Globus pallidus (tissue), 1 donor: ENCODE measurements around the gene MREG.

Experiments
- DNase-seq: peaks from one replicate; pipeline ENCODE4 v3.0.0-alpha.2; 2015; ENCODE audit warnings: low spot score

MREG gene

DNA sequence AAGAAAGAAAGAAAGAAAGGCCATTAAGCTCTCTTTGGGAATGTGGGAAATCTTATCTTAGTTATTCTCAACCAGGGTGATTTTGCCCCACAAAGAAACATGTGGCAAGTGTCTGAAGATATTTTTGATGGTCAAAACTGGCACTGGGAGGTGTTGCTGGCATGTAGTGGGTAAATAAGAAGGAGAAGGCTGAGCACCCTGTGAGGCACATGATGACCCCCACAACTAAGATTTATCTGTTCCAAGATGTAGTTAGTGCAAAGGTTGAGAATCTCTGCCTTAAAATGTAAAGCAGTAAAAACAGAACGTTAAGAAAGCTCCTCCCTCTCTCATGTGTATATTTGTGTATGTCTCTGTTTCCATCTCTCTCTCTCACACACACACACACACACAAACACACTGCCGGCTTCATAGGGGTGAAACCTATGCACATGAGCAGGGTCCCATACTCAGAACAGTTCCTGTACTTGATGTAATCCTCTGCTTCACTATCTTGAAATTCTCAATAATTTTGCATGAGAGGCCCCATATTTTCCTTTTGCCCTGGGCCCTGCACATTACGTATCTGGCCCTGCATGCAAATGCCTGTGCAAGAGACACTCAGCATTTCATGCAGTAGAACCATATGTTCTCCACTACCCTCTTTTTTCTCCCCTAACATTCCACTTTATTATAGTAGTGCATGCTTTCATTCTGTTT lies 94.3 kb downstream of the MREG start:
- no peak for DNase-seq

DNA sequence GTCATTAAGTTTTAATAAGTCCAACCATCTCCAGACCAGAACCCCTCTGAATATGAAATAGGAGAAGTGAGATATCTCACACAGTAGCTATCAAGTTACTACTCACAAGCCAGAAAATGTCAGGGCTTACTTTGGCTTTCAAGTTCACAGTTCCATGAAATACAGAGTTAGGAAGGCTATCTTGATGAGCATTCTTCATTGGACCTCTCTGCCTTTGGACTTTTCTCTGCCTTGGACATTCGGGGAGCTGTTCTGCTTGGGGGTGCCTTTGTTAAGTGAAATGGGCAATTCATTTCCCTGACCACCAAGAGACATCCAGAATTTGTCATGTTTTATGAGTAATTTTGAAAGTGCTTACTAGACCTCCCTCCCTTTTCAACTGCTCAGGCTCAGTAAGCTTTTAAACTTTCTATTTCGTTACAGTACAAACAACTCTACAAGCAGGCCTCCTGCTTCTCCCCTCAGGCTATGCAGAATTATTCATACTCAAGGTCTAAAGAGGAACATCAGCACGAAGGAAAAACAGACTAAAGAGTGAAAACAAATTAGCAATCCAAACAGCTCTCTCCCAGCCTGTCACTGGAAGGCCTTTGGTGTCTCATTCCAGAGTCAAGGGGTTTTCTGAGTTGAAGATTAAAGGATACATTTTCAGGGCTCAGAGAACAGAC lies 95.3 kb downstream of the MREG start:
- no peak for DNase-seq

DNA sequence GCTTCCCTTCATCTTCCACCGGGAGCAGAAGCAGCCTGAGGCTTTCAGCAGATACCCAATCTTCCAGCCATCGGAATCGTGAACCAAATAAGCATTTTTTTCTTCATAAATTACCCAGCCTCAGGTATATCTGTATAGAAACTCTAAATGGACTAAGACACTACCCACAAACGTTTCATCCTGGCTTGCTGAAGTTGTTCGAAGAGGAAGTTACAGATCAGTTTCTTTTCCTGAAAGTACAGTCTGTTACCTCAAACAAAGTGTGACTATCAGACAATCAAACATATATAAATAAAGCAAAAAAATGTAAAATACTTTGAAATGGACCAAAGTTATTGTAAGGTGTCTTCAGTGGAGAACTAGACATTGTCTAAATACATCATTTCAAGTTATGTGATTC lies 97.9 kb downstream of the MREG start:
- no peak for DNase-seq

DNA sequence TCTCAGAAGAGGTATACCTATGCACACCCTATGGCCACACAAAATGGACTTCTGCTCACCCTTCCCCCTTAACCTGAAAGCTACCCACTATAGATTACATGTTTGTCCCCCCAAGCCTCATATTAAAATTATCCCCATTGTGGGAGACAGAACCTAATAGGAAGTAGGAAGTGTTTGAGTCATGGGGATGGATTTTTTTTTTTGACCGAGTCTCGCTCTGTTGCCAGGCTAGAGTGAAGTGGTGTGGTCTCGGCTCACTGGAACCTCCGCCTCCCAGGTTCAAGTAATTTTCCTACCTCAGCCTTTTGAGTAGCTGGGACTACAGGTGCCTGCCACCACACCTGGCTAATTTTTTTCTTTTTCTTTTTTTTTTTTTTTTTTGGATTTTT lies 98.6 kb downstream of the MREG start:
- no peak for DNase-seq

DNA sequence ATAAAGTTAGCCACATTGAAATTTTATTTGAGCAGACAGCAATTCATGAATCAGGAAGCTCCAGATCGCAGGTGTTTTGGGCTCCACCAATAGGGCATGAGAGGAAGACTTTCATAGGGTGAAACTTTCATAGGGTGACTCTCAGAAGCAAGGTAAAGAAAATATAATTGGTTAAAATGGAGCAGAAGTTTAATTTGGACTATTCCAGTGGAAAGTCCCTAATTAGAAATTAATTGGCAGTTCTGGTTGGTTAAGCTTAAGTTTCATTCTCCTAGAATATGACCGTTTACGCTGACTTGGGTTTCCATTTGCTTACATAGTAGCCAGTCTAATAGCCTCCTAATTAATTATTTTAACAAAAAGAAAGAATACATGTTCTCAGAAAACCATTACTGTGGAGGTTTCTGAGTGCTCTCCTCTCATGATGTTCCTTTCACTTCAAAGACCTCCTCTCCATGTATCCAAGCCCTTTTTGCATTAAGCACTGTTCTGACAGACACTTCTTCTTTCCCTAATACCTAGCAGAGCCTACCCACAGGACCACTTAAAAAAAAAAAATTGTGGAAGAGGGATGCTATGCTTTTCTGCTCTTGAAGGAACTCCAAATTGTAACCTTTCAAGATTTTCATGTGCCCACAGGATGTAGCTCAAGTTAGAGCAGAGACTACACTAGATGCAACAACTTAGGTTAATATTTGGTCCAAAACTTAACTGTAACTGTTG lies 99.1 kb downstream of the MREG start:
- DNase-seq, result no peak

DNA sequence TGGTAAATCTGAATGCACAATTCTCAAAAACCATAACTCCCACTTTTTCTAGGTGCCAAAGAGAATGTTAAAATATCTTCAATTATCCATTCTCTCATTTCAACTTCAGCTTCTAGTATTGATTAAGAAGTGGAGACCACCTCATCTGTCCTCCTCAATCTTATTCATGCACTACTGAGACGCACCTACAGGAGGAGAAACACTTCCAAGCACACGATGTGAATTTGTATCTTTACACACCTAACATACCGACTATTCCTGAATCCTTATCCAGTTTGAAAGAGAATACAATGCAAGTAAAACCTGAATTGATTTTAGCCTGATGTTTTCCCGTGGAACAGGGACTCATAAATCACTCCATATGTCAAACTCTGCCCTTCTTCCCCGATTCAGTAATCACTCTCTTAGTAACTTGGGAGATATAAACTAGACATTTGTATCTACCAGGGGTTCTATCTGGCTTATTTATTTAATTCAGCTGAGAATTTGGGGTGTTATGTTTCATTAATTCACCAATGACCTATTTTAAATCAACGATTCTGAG lies 101.0 kb downstream of the MREG start:
- no peak for DNase-seq

DNA sequence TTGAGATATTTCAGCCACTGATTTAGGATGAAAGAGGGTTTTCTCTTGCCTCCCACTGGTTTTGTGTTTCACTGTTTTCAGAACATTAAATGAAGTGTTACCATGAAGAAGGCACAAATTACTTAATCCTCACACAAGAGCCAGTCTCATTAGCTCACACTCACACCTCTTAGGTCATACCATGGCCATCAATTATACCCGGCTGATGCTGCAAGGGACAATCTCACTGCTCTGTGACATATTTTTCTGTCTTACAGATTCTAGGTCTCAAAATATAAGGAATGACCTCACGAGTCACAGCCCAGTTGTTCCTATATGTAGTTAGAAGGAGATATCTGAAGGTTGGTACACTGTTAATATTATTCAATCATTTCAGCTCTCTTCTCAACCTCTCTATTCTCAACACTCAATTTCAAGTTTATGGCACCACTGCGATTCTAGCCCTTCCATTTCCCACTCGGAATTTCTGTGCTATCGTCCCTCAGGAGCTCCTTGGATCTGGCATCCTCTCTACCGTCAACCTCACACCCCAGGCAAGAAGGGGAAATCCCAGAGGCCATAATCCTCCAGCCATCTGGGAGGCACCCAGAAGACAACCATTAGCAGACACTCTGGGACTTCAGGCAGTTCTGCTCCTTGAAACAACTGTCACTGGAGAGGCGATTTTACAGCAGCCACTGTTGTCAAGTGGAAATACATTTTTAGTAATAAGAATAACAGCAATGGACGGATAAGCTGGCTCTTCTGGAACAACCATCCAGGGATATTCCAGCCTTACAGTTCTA lies 101.9 kb downstream of the MREG start:
- DNase-seq, result no peak

DNA sequence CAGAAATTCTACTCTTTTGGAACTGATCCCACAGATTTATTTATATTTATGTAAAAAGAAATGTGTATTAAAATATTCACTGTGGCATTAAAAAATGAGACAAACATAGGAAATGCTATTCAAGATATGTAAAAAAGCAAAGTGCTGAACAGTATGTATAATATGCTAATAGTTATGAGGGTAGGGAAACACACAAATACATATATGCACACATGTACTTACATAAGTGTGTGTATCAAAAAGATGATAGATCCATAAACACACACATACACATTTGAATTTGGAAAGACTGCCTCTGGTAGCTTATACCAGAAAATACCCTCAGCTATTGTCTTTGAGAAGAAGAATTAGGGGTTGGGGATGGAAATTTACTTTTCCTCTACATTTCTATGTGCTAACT lies 103.2 kb downstream of the MREG start:
- DNase-seq, result no peak

DNA sequence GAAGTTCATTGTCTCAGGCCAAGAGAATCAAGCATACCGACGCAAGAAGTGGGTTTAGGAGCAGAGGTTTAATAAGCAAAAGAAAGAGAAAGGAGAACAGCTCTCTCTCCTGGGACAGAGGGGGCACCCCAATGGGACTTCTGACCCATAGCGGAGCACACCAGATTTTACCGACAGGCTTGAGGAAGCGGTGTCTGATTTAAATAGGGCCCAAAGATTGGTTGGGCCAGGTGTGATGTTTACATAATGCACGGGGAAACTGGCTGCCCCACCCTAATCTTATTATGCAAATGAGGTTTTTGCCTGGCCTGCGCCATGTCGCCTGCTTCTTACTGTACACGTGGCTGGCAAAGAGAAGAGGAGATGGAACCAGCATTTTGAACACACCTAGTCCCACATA lies 106.2 kb downstream of the MREG start:
- DNase-seq, result no peak

DNA sequence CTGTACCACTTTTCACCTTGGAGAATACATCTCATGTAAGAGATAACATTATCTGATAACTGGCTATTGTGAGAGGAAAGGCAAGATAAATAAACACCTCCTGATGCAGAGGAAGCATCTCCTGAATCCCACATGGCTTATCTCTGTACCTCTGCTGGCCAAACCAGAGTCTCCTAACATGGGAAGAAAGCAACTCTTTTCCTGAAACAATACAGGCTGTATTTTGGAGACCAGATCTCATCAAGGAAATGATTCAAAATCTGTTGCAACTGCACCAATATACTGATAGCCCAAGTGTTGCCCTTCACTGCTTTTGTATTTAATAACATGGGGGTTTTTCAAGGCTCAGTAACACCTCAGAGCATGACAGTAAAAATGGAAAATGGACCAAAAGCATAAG lies 106.9 kb downstream of the MREG start:
- DNase-seq, result no peak

DNA sequence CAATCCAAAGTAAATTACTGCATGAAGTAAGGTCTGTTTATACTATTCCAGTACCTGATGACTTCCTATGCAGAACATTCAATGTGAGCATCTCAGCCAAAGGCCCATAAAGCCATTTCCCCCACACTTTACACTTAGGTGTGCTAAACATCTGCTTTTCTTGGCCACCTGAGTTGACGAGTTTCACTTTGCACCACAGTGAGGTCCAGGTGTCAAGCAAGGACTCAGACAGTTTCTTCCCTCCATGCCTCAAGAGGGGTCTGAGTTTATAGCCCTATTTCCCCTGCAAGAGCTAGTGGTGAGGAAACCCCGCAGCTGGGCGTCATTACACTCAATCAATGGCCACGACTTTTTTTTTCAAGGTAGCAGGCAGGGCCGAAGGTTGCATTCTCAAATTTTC lies 107.7 kb downstream of the MREG start:
- DNase-seq, result no peak

DNA sequence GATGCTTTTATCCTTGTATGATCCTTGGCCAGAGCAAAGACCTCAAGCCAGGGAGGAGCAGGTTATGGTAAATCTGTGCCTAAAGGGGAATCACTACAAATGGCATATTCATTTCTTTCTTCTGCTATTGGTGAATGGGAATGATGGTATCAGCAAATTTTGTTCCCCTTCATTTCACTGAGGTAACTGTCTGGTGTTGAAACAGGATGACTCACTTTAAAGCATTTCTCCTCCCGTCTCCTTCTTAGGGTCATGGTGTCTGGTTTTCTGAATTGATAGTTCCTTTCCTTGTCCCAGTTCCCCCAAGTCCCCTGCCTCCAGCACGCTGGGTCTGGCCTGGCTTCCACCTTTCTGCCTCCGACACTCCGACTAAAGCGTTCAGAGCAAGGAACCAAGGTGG lies 109.2 kb downstream of the MREG start:
- DNase-seq, result no peak

DNA sequence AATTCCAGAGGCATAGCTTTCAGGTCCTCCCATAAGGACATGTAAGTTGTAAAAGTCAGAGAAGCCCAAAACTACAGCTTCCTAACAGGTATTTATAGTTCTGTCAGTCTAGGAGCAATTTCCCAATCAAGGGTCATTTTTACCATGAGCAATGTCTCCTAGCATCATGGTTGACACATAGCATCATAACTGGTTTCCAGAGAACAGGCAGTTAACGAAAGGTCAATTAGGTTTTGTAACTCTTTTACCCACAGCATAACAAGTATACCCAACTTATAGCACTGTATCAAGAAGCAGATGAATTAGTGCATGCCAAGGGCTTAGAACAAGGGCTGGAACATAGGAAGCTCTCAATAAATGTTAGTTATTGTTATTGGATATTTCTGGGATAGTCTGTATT lies 110.1 kb downstream of the MREG start:
- no peak for DNase-seq

DNA sequence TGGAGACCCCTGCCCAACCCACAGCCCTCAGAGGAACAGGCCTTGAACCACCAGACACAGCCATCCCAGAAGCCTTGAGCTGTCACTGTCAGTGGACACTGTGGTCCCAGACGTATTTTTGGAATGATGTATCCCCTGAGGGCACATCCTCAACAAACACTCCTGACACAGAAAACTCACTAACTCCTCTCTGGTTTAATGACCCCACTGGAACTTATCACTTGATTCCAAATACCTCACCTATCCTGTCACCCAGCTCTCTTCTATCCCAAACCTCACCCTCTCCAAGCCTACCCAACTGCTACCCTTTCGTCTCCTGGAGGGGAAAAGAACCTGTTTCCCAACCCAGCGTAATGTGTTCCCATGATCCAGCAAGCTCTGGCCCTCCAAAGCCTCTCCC lies 111.6 kb downstream of the MREG start:
- DNase-seq, result no peak

DNA sequence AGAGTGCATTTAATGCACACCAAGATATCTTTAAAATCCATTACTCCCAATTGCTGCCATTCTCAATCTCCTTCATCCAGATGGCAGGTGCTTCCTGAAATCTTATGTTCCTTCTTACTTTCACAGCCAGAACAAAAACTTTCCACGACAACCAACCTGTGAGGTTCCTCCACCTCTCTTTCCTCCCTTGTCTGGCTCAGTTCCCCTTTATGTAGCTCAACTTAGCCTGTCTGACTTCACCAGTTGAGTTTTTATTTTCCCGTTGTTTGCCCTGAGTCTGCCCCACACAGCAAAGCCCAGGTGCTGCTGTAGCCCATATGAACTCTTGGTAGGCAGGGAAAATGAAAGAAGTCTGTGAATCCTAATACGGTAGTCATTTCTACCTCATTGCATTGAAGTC lies 112.5 kb downstream of the MREG start:
- DNase-seq, result no peak

DNA sequence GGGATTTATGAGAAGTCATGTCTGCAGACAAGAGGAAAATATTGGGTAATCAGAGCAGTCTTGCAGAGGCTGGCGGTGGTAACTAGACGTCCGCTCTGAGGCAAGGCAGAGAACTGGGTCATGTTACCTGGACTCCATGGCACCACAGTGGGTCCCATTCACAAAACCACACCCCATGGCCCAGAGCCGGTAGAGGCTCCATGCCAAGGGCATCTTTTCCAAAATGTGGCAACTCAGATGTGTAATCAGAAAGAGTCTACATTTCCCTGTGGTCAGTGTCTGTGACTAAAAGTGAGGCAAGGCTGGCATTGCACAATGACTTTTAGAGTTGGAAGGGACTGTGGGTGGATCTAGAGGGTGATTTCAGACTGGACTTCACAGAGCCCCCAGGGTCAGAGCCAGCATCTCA lies 113.1 kb downstream of the MREG start:
- no peak for DNase-seq

DNA sequence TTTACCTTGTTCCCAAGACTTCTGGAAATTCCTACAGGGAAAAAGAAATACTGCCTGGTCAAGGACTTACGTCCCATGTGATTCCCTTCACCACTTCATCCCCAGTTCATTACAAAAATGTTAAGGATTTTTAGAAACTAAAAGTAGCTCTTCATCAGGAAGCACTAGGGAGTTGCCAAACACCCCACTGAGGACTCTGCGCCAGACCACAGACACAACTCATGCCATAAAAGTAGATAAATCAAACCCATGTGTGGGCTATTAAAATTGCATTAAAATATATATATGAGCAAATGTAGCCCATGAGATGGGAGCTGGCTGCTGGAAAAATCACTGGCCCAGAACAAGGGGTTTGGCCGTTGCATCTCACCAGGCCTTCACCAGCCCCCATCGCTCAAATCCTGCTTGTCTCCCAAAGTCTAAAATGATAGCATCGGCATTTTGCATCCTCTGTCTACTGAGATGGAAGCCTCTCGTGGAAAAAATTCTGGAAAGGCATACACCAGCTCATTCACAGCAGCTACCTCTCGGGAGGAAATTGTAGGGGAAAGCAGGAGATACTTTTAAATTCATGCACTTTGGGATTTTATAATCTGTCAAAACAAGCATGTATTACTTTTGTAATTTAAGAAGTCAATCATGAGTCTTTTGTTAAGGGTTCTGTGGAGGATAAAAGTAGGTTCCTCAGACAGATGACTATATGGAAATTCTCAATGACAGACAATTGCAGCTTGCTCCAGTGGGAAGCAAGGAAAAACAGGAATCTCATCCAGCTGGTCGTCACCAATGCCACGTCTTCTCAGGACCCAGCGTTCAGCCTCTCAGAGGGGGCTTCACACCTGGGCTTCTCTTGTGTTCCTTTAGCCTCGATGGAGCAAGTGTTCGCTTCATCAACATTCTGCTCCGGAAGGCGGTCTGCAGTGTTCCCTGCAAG lies 113.9 kb downstream of the MREG start:
- DNase-seq, result no peak

DNA sequence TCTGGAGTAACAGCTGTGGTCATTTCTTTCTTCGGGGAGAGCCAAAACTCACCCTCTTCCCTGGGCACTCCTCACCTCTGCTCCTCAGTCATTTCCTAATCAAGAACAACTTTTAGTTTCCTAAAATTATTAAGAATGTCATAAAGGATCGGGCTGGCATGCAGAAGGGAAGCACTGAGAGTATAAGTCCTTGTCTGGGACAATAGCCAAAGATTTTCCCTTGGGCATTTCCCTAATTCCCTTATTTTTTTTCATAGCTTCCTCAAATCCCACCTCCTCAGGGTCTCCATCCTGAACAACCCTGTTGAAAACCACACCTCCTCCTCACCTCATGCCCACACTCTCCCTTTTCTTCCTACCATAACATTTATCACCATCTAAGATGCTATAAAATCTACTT lies 115.0 kb downstream of the MREG start:
- DNase-seq, result no peak

DNA sequence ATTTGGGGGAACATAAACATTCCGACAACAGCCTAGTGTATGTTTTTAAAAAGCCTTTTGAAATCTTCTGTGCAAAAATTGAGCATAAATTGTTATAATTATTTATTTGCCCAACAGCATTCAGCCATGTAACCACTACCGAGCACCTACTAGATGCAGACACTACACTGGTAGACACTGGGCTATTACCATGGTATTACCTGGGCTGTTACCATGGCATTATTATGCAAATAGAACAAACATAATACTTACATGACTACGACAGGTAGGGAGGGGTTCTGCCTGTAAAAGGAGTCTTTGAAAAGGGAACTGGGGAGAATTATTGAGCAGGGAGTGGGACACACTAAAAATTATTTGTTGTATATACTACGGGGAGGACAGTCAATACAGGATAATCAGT lies 116.4 kb downstream of the MREG start:
- DNase-seq, result no peak

DNA sequence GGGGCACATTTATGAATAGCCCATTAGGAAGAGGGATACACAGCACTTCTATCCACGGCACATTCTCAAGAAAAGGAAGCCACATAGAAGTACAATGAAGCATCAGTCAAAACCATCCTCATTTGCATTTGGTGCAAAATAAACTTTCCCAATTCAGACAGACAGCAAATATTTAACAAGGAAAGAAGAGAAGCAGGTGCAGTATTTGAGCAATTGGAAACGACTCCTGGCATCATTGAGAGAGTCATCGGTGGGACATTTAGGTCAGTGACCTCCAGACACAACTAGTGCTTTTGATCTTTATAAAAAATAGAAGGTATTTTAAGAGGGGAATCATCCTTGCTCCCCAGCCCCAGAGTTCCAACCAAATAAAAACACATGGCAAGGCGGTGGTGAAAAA lies 118.0 kb downstream of the MREG start:
- no peak for DNase-seq
